Measurements from ENCODE around the gene STX8.

- TF ChIP-seq CTCF (IDR thresholded peaks at IDR 0.05) (no peak), POLR2A (IDR thresholded peaks at IDR 0.05) (no peak)
Observed at GRCh38 chr17:9218911-9219310, 356.7 kb downstream of the STX8 start.
